ENCODE data around the gene CALY.
A peak's percentile ranks its signal among the peaks of the same experiment; 100 is the strongest.

CALY gene

DNA sequence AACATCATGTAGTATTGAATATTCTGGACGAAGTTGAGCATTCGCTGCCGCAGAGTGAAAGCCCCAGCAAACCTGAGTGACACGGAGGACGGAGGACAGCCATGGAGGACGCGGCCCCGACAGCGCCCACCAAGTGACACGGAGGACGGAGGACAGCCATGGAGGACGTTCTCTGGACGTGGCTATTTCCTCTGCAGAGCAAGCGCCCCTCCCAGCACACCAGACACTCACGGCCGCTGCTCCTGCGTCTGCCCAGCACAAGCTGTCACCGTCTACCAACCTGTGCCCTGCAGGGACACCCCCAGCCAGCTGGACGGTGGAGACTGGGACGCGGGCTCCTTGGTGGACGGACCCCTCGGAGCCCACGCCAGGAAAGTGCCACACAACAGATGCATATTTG is 52.8 kb downstream of the CALY start:
- no peak overlapping the region for H4K8ac ChIP-seq (ENCODE audit: low read depth, low read length)
- no peak overlapping the region for H3K4me2 ChIP-seq (ENCODE audit: insufficient read depth, low read length, poor library complexity, severe bottlenecking)
- no peak overlapping the region for H3K9ac ChIP-seq (ENCODE audit: low read depth, low read length, poor library complexity)
- H4K91ac ChIP-seq (ENCODE audit: low read depth, low read length, poor library complexity) = no peak overlapping the region
- H3K36me3 ChIP-seq (replicated peaks in 1 of 2; ENCODE audit: control insufficient read depth in 2 of 2, insufficient read depth in 2 of 2, low read length in 2 of 2) = peaks cover 46 to 93% of the 10 kb centered on the region in 2 donors
- no peaks in the 10 kb centered on the region for H3K4me1 ChIP-seq (ENCODE audit: control insufficient read depth in 2 of 2, insufficient read depth in 1 of 2, low read depth in 1 of 2, low read length in 2 of 2)
- no peaks in the 10 kb centered on the region for H3K27me3 ChIP-seq (ENCODE audit: control insufficient read depth in 3 of 3, insufficient read depth in 3 of 3, low read depth in 1 of 3, low read length in 3 of 3)
- H3K4ac ChIP-seq (ENCODE audit: low read length) = no peak overlapping the region
- peak overlapping the region in 1 of 2 donors; percentile 53 for H3K4me3 ChIP-seq (ENCODE audit: low read length in 2 of 2)
- WGBS, 2 donors (ENCODE audit: extremely low coverage in 2 of 2, insufficient read length in 2 of 2, insufficient replicate concordance in 1 of 2) = no CpG with 5 or more reads among the region's 24 CpGs
- H2AK5ac ChIP-seq (ENCODE audit: low read depth, low read length) = no peak overlapping the region
- no peak overlapping the region for H2BK12ac ChIP-seq (ENCODE audit: low read length)
- H2BK15ac ChIP-seq (ENCODE audit: low read length) = no peak overlapping the region
- no peak overlapping the region for H3K23ac ChIP-seq (ENCODE audit: low read depth, low read length, poor library complexity)
- no peak overlapping the region for H2BK120ac ChIP-seq (ENCODE audit: low read depth, low read length)
- H3K18ac ChIP-seq (ENCODE audit: low read length) = no peak overlapping the region
- no peak overlapping the region for H3K14ac ChIP-seq (ENCODE audit: low read length)
- no peak overlapping the region for H3K27ac ChIP-seq (replicated peaks; ENCODE audit: low read length)
- DNase-seq (ENCODE audit: low spot score) = no peak
- no peak overlapping the region for H2BK5ac ChIP-seq (ENCODE audit: low read length)
- no peaks in the 10 kb centered on the region for H3K9me3 ChIP-seq (replicated peaks in 1 of 2; ENCODE audit: control insufficient read depth in 2 of 2, insufficient read depth in 1 of 2, low read depth in 1 of 2, low read length in 2 of 2)
- H3K79me1 ChIP-seq (ENCODE audit: low read depth, low read length) = peaks cover 10% of the 10 kb centered on the region
- no peak overlapping the region for H2AFZ ChIP-seq (ENCODE audit: low read length)

DNA sequence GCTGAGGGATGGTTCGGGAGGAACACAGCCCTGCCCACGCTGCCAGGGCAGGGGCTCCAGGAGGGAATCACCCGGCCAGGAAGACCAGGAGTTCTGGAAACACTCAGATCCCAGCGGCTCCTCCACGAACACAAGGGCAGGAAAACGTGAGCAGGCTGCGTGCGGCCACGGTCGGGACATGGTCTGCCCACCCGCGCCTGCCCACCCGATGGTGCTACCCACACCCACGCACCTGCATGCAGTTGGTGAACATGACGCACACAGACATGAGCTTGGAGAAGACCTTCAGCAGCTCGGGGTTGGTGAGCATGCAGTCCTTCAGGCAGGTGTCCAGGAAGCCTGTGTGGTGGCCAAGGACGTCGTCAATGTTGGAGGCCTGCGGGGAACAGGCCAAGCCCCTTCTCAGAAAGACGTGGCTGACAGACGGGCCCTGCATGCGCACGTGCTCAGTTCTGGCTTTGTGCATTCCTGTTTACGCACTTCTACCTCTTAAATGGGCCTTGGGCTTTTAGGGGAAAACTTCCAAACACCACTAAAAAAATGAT is 53.8 kb downstream of the CALY start:
- no peak overlapping the region for H3K4ac ChIP-seq (ENCODE audit: low read length)
- no CpG with 5 or more reads among the region's 24 CpGs for WGBS, 2 donors (ENCODE audit: extremely low coverage in 2 of 2, insufficient read length in 2 of 2, insufficient replicate concordance in 1 of 2)

GRCh38 chr10:133281628-133282372 is 54.9 kb downstream of the CALY start:
- H3K36me3 ChIP-seq (replicated peaks in 1 of 2; ENCODE audit: control insufficient read depth in 2 of 2, insufficient read depth in 2 of 2, low read length in 2 of 2) = peaks cover 38 to 77% of the 10 kb centered on the region in 2 donors
- no peak overlapping the region for H3K4me3 ChIP-seq (ENCODE audit: low read length in 2 of 2)
- H3K79me1 ChIP-seq (ENCODE audit: low read depth, low read length) = peaks cover 10% of the 10 kb centered on the region
- H2BK120ac ChIP-seq (ENCODE audit: low read depth, low read length) = no peak overlapping the region
- H3K4ac ChIP-seq (ENCODE audit: low read length) = no peak overlapping the region
- DNase-seq (ENCODE audit: low spot score) = no peak
- no peak overlapping the region for H3K27ac ChIP-seq (replicated peaks; ENCODE audit: low read length)
- H2AK5ac ChIP-seq (ENCODE audit: low read depth, low read length) = no peak overlapping the region
- H3K18ac ChIP-seq (ENCODE audit: low read length) = no peak overlapping the region
- WGBS, 2 donors (ENCODE audit: extremely low coverage in 2 of 2, insufficient read length in 2 of 2, insufficient replicate concordance in 1 of 2) = no CpG with 5 or more reads among the region's 38 CpGs
- no peaks in the 10 kb centered on the region for H3K9me3 ChIP-seq (replicated peaks in 1 of 2; ENCODE audit: control insufficient read depth in 2 of 2, insufficient read depth in 1 of 2, low read depth in 1 of 2, low read length in 2 of 2)
- no peak overlapping the region for H2BK12ac ChIP-seq (ENCODE audit: low read length)
- H3K4me2 ChIP-seq (ENCODE audit: insufficient read depth, low read length, poor library complexity, severe bottlenecking) = no peak overlapping the region
- H4K8ac ChIP-seq (ENCODE audit: low read depth, low read length) = no peak overlapping the region
- H2BK15ac ChIP-seq (ENCODE audit: low read length) = no peak overlapping the region
- H3K27me3 ChIP-seq (ENCODE audit: control insufficient read depth in 3 of 3, insufficient read depth in 3 of 3, low read depth in 1 of 3, low read length in 3 of 3) = peaks cover 0 to 2% (median 0%) of the 10 kb centered on the region in 3 experiments
- no peak overlapping the region for H3K23ac ChIP-seq (ENCODE audit: low read depth, low read length, poor library complexity)
- H4K91ac ChIP-seq (ENCODE audit: low read depth, low read length, poor library complexity) = no peak overlapping the region
- no peak overlapping the region for H2AFZ ChIP-seq (ENCODE audit: low read length)
- H3K4me1 ChIP-seq (ENCODE audit: control insufficient read depth in 2 of 2, insufficient read depth in 1 of 2, low read depth in 1 of 2, low read length in 2 of 2) = no peaks in the 10 kb centered on the region
- H2BK5ac ChIP-seq (ENCODE audit: low read length) = no peak overlapping the region
- no peak overlapping the region for H3K9ac ChIP-seq (ENCODE audit: low read depth, low read length, poor library complexity)
- peak overlapping the region; percentile 21 for H3K14ac ChIP-seq (ENCODE audit: low read length)

More for the DNA sequence above, 53.8 kb downstream of the CALY start:
- H2BK15ac ChIP-seq (ENCODE audit: low read length) = no peak overlapping the region
- H3K9ac ChIP-seq (ENCODE audit: low read depth, low read length, poor library complexity) = no peak overlapping the region
- H2BK120ac ChIP-seq (ENCODE audit: low read depth, low read length) = no peak overlapping the region
- DNase-seq (ENCODE audit: low spot score) = no peak
- H3K18ac ChIP-seq (ENCODE audit: low read length) = no peak overlapping the region
- no peak overlapping the region for H2AK5ac ChIP-seq (ENCODE audit: low read depth, low read length)
- peak overlapping the region; percentile 75 for H3K14ac ChIP-seq (ENCODE audit: low read length)
- no peaks in the 10 kb centered on the region for H3K9me3 ChIP-seq (replicated peaks in 1 of 2; ENCODE audit: control insufficient read depth in 2 of 2, insufficient read depth in 1 of 2, low read depth in 1 of 2, low read length in 2 of 2)
- no peak overlapping the region for H3K23ac ChIP-seq (ENCODE audit: low read depth, low read length, poor library complexity)
- H4K8ac ChIP-seq (ENCODE audit: low read depth, low read length) = no peak overlapping the region
- H3K27me3 ChIP-seq (ENCODE audit: control insufficient read depth in 3 of 3, insufficient read depth in 3 of 3, low read depth in 1 of 3, low read length in 3 of 3) = no peaks in the 10 kb centered on the region
- no peak overlapping the region for H2AFZ ChIP-seq (ENCODE audit: low read length)
- H3K4me2 ChIP-seq (ENCODE audit: insufficient read depth, low read length, poor library complexity, severe bottlenecking) = no peak overlapping the region
- H3K36me3 ChIP-seq (replicated peaks in 1 of 2; ENCODE audit: control insufficient read depth in 2 of 2, insufficient read depth in 2 of 2, low read length in 2 of 2) = peaks cover 38 to 86% of the 10 kb centered on the region in 2 donors
- no peak overlapping the region for H4K91ac ChIP-seq (ENCODE audit: low read depth, low read length, poor library complexity)
- no peak overlapping the region for H3K27ac ChIP-seq (replicated peaks; ENCODE audit: low read length)
- H3K79me1 ChIP-seq (ENCODE audit: low read depth, low read length) = peaks cover 10% of the 10 kb centered on the region
- H2BK12ac ChIP-seq (ENCODE audit: low read length) = no peak overlapping the region
- H3K4me3 ChIP-seq (ENCODE audit: low read length in 2 of 2) = no peak overlapping the region
- H3K4me1 ChIP-seq (ENCODE audit: control insufficient read depth in 2 of 2, insufficient read depth in 1 of 2, low read depth in 1 of 2, low read length in 2 of 2) = no peaks in the 10 kb centered on the region
- H2BK5ac ChIP-seq (ENCODE audit: low read length) = no peak overlapping the region

- no peak overlapping the region for H3K4ac ChIP-seq (ENCODE audit: low read length)
- H2BK120ac ChIP-seq (ENCODE audit: low read depth, low read length) = no peak overlapping the region
- peaks cover 10% of the 10 kb centered on the region for H3K79me1 ChIP-seq (ENCODE audit: low read depth, low read length)
- no peak overlapping the region for H3K27ac ChIP-seq (replicated peaks; ENCODE audit: low read length)
- H2AFZ ChIP-seq (ENCODE audit: low read length) = no peak overlapping the region
- no peak overlapping the region for H4K8ac ChIP-seq (ENCODE audit: low read depth, low read length)
- no peak overlapping the region for H2AK5ac ChIP-seq (ENCODE audit: low read depth, low read length)
- H3K9me3 ChIP-seq (replicated peaks in 1 of 2; ENCODE audit: control insufficient read depth in 2 of 2, insufficient read depth in 1 of 2, low read depth in 1 of 2, low read length in 2 of 2) = no peaks in the 10 kb centered on the region
- H3K36me3 ChIP-seq (replicated peaks in 1 of 2; ENCODE audit: control insufficient read depth in 2 of 2, insufficient read depth in 2 of 2, low read length in 2 of 2) = peaks cover 38 to 70% of the 10 kb centered on the region in 2 donors
- H3K14ac ChIP-seq (ENCODE audit: low read length) = no peak overlapping the region
- no peak overlapping the region for H3K23ac ChIP-seq (ENCODE audit: low read depth, low read length, poor library complexity)
- no CpG with 5 or more reads among the region's 15 CpGs for WGBS, 2 donors (ENCODE audit: extremely low coverage in 2 of 2, insufficient read length in 2 of 2, insufficient replicate concordance in 1 of 2)
- H3K4me2 ChIP-seq (ENCODE audit: insufficient read depth, low read length, poor library complexity, severe bottlenecking) = no peak overlapping the region
- H3K4me1 ChIP-seq (ENCODE audit: control insufficient read depth in 2 of 2, insufficient read depth in 1 of 2, low read depth in 1 of 2, low read length in 2 of 2) = peaks cover 1 to 4% of the 10 kb centered on the region in 2 donors
- H3K4me3 ChIP-seq (ENCODE audit: low read length in 2 of 2) = no peak overlapping the region
- H2BK15ac ChIP-seq (ENCODE audit: low read length) = no peak overlapping the region
- H3K18ac ChIP-seq (ENCODE audit: low read length) = no peak overlapping the region
- no peak for DNase-seq (ENCODE audit: low spot score)
- H3K9ac ChIP-seq (ENCODE audit: low read depth, low read length, poor library complexity) = no peak overlapping the region
- H4K91ac ChIP-seq (ENCODE audit: low read depth, low read length, poor library complexity) = no peak overlapping the region
- H3K27me3 ChIP-seq (ENCODE audit: control insufficient read depth in 3 of 3, insufficient read depth in 3 of 3, low read depth in 1 of 3, low read length in 3 of 3) = peaks cover 0 to 7% (median 4%) of the 10 kb centered on the region in 3 experiments
- H2BK12ac ChIP-seq (ENCODE audit: low read length) = no peak overlapping the region
- H2BK5ac ChIP-seq (ENCODE audit: low read length) = no peak overlapping the region
Measured at GRCh38 chr10:133281084-133281483, 55.6 kb downstream of the CALY start.
